OCI-M2 (cell line): ENCODE data around the gene IL18.
"Not testable (repeated sequence)": the region's sequence is repeated elsewhere in the genome, so short reads cannot be mapped to it uniquely, and the experiment has no call there.

Source experiments
- DNase-seq: peaks from one replicate; lab custom pipeline; 2025; ENCODE audit not compliant: unreplicated experiment; lab: John Stamatoyannopoulos, UW

Gene IL18

GRCh38 chr11:112172362-112172994 is 8.6 kb upstream of the IL18 start:
- DNase-seq = no peak

DNA sequence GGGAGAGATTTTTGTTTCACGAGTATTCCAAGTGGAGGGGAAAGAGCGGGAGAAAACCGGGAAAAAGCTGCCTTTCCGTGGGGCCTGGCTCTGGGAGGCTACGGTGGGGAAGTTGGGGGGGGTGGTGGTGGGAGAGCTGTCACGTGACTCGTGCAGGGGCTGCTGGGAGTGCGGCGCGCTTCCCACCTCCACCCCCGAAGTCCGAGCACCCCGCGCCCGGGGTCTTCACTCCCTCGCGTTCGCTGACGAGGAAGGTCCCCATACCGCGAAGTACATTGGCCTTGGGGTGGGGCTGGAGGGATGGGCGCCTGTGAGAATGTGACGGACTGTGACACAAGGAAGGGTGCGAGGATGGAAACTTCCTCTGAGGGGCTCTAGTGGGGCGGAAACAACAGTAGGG is 3.3 kb upstream of the IL18 start, which contains the start of gene TEX12:
Gene TEX12, plus strand, starts transcription at position 228 of the 400 bp plus-strand sequence. CDS start 1,897 bp downstream, outside the sequence.
- DNase-seq = no peak

- DNase-seq = no peak
Observed at GRCh38 chr11:112166562-112166961, 2.7 kb upstream of the IL18 start.

DNA sequence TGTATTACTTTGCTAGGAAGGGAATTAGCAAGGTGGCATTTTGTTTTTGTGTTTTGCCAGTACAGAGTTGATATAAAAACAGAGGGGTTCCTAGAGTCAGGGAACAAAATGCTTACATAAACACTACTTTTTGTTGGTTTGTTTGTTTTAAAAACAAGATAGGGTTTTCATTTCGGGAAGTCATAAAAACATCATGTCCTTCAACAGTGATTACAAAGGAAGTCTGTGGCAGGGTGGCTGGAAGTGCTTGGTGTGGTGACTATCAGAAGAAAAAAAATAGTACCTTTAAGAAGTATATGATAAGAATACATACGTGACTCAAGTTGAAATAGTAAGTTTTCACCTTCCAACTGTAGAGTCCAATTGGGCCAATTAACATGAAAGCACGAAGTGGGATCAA is 1.2 kb upstream of the IL18 start:
- no peak for DNase-seq

GRCh38 chr11:112162761-112163546 is 940 bp downstream of the IL18 start:
- no peak for DNase-seq

DNA sequence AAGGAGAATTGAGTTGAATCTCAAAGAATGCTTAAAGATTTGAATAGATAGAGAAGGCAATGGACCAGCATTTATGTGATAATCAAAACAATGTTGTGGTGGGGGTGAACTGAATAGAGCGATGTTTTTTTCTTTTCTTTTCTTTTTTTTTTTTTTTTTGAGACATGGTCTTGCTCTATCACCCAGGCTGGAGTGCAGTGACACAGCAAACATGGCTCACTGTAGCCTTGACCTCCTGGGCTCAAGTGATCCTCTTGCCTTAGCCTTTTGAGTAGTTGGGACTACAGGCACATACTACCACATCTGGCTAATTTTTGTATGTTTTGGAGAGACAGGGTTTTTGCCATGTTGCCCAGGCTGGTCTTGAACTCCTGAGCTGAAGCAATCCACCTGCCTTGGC is 1.7 kb downstream of the IL18 start:
- DNase-seq = not testable (repeated sequence)

GRCh38 chr11:112161012-112161411 is 2.9 kb downstream of the IL18 start:
- DNase-seq = no peak

GRCh38 chr11:112160091-112160848 is 3.6 kb downstream of the IL18 start:
- no peak for DNase-seq

DNA sequence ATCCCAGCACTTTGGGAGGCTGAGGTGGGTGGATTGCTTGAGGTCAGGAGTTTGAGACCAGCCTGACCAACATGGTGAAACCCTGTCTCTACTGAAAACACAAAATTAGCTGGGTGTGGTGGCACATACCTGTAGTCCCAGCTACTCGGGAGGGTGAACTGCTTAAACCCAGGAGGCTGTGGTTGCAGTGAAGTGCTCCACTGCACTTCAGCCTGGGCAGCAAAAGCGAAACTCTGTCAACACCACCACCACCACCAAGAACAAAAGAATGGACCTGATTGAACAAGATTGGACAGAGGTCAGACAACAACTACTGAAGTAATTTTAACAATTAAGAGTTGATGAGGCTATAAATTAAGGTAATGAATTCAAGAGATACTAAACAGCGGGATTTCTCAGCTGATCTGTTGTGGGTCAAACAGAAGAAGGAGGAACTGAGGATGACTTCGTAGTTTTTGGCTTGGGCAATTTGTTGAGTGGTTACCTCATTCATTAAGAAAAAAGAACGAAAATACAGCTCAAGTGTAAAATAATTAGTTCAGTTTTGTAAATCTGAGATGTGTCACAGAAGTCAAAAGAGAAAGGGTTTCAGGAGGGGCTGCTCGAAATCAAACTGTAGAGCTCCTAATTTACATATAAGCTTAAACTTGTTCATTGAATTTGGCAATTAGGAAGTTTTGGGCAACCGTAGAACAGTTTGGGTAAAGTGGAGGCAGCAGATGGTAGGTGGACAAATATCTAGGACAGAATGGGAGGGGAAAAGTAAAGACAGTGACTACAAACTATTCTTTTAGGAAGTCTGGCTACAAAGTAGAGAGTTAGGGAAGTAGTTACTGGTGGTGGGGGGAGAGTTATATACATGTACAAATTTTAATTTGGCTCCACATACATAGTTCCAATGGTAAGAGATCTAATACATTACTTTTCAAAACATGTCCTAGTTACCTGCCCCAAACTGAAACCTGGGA is 4.5 kb downstream of the IL18 start:
- DNase-seq = no peak

DNA sequence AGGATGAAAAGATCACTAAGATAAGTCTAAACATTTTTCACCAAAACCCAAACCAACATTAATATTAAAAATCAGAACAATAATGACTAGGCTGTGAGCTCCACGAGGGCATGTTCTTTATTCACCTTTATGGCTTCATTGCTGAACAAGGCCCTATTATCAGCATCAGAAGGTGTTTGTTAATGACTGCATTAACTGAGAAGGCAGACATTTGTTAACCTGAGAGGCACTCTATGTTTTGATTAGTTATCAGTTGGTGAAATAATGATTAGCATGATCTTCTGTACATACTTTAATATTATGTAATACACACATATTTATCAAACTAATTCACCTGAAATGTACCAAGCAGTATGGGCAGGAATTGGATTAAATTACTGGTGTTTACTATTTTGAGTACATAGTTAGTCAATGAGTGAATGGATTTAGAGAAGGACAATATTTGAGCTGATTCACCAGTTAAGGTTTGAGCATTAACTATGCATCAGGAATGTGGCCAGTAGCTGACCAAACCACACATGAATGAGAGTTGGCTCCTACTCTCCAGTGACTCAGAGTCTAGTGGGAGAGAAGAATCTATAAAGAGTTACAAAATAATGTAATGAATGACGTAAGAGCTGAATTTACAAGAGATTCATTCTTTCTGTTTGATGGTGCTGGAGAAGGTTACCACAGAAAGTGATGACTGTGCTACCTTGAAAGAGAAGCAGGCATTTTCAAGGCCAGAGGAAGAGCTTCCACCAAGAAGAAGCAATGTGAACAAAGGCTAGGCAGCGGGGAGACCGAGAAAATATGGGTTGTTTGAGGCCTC is 6.7 kb downstream of the IL18 start:
- DNase-seq = no peak

- DNase-seq = no peak
Observed at GRCh38 chr11:112156153-112156955, 7.5 kb downstream of the IL18 start.

GRCh38 chr11:112150517-112150916 is 13.4 kb downstream of the IL18 start:
- no peak for DNase-seq

DNA sequence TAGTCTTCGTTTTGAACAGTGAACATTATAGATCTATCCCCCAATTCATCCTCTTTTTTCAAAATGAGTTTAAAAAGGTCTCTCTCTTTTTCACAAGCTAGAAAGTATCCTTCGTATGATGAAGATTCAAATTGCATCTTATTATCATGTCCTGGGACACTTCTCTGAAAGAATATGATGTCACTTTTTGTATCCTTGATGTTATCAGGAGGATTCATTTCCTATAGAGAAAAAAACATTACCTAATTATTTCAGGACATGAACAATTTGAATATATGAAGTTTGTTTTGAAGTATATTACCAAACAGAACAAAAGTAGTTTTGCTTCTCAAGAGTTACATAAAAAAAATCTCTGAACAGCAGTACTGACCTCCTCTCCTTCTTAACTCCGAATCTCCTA is 20.3 kb downstream of the IL18 start:
- DNase-seq = no peak

GRCh38 chr11:112134473-112134872 is 29.4 kb downstream of the IL18 start:
- no peak for DNase-seq

- DNase-seq = no peak
Observed at GRCh38 chr11:112132737-112133136, 31.2 kb downstream of the IL18 start.

- no peak for DNase-seq
Observed at GRCh38 chr11:112129656-112130055, 34.2 kb downstream of the IL18 start.

DNA sequence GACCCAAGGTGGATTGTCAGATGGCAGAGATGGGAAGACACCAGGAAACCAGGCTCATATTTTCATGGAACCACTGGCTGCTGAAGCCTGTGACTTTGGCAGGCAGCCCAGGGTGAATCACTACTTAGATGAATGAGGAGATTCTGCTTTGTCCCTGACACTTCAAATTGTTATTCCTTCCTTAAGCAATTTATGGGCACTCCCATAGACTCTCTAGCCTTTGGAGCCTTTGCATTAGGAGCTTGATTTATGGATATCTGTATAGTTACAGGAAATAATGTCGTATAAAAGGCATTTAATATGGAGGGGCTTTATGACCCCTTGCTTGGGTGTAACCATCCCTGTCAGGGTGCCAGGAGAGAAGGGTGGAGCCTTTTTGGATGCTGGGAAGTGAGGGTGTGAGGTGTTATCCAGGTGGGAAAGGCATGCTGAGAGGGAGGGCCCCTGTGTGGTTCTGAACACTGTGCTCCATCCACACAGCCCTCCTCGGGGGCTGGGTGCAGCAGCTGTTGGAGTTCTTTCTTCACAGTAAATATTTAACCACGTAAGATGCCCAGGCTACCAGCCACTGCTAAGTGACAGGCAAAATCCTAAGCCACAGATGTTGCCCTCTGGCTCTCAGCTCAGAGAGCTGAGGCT is 35.3 kb downstream of the IL18 start:
- DNase-seq = no peak

DNA sequence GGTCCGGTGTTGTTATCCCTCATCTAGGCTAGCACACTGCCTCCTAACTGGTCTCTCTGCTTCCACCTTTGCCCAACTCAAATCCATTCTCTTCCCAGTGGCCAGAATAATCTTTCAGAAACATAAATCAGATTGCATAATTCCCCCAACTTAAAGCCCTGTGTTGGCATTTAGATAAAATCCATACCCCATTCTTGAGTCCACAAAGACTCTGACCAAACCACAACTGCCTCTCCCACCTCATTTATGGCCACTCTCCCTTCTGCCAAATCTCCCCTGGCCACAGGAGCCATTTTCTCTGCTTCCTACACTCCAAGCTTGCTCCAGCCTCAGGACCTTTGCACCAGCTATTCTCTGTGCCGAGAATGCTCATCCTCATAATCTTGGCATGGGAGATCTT is 36.8 kb downstream of the IL18 start:
- no peak for DNase-seq

DNA sequence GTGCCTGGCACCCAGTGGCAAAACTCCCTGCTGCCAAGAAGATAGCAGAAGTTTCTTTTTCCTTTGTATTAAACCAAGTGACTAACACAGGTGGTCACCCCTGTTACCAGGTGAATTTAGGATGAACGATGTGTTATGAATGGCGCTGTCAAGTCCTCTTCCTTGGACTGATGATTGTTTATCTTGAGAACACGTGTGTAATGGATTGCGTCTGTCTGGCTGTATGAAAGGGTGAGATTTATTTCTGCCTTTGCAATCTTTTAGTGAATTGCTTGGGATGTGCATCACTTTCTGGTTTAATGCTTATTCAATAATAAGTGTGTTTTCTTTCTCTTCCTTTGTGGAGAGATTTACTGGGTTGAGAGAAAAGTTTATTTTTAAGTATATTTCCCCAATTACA is 40.8 kb downstream of the IL18 start:
- DNase-seq = no peak
